MM.1S (cell line): ENCODE results near the gene SBSN.
A peak's percentile ranks its signal among the peaks of the same experiment; 100 is the strongest.
"Not testable (repeated sequence)": the region's sequence is repeated elsewhere in the genome, so short reads cannot be mapped to it uniquely, and the experiment has no call there.

ENCODE experiments used
- DNase-seq: peaks from one replicate; pipeline ENCODE4 v3.0.0-alpha.2; 2015
- H2AFZ ChIP-seq: fragments of 300-600 bp; sonication (generic); 2 replicates; pipeline ENCODE4 v1.6.0; 2016; ENCODE audit warnings: antibody characterized with exemption, low read length
- H3F3A ChIP-seq: fragments of 300-600 bp; sonication (generic); 2 replicates; pipeline ENCODE4 v1.6.1; 2016; ENCODE audit warnings: mild to moderate bottlenecking, antibody characterized with exemption, low read length, moderate library complexity, mixed read lengths; ENCODE audit not compliant: insufficient read depth
- H3K27ac ChIP-seq: fragments of 300-600 bp; sonication (generic); 2 replicates; pipeline ENCODE4 v1.5.1; 2016; ENCODE audit warnings: mild to moderate bottlenecking, low read length
- H3K27me3 ChIP-seq: fragments of 300-600 bp; sonication (generic); replicated peaks from 2 replicates; pipeline ENCODE4 v1.6.0; 2016; ENCODE audit warnings: low read length; ENCODE audit not compliant: insufficient read depth
- H3K36me3 ChIP-seq: fragments of 300-600 bp; sonication (generic); replicated peaks from 2 replicates; pipeline ENCODE4 v1.6.1; 2016; ENCODE audit warnings: mild to moderate bottlenecking, low read length, mixed read lengths; ENCODE audit not compliant: insufficient read depth
- H3K4me1 ChIP-seq: fragments of 300-600 bp; sonication (generic); 2 replicates; pipeline ENCODE4 v1.6.1; 2016; ENCODE audit warnings: low read length, mixed read lengths
- H3K4me2 ChIP-seq: fragments of 300-600 bp; sonication (generic); 2 replicates; pipeline ENCODE4 v1.6.0; 2016; ENCODE audit warnings: low read depth, low read length
- H3K4me3 ChIP-seq: fragments of 300-600 bp; sonication (generic); 2 replicates; pipeline ENCODE4 v1.5.1; 2016; ENCODE audit warnings: low read length, mixed read lengths
- H3K79me2 ChIP-seq: fragments of 300-600 bp; sonication (generic); 2 replicates; pipeline ENCODE4 v1.6.1; 2016; ENCODE audit warnings: mixed run types, low read length, mixed read lengths
- H3K9ac ChIP-seq: fragments of 300-600 bp; sonication (generic); 2 replicates; pipeline ENCODE4 v1.6.1; 2016; ENCODE audit warnings: low read length, mixed read lengths
- H3K9me2 ChIP-seq: fragments of 300-600 bp; sonication (generic); replicated peaks from 2 replicates; pipeline ENCODE4 v1.6.1; 2016; ENCODE audit warnings: mild to moderate bottlenecking, low read length, mixed read lengths; ENCODE audit not compliant: insufficient read depth
- H3K9me3 ChIP-seq: fragments of 300-600 bp; sonication (generic); replicated peaks from 2 replicates; pipeline ENCODE4 v1.6.1; 2016; ENCODE audit warnings: mild to moderate bottlenecking, low read length, mixed read lengths; ENCODE audit not compliant: insufficient read depth
- H4K20me1 ChIP-seq: fragments of 300-600 bp; sonication (generic); 2 replicates; pipeline ENCODE4 v1.6.1; 2016; ENCODE audit warnings: mild to moderate bottlenecking, low read length, moderate library complexity, mixed read lengths; ENCODE audit not compliant: insufficient read depth
- CTCF ChIP-seq: fragments of 300-600 bp; sonication (generic); IDR thresholded peaks from 2 replicates; pipeline ENCODE4 v1.5.1; 2016; ENCODE audit warnings: antibody characterized with exemption, low read length, mixed read lengths
- EZH2 ChIP-seq: fragments of 300-600 bp; sonication (generic); optimal IDR thresholded peaks from 2 replicates; pipeline ENCODE3; 2017; ENCODE audit warnings: low read depth, mild to moderate bottlenecking, antibody characterized with exemption, low read length, mixed read lengths
- EZH2phosphoT487 ChIP-seq: fragments of 300-600 bp; sonication (generic); IDR thresholded peaks from 2 replicates; pipeline ENCODE4 v1.6.1; 2018; ENCODE audit warnings: antibody characterized with exemption, low read length

SBSN gene

GRCh38 chr19:35478794-35479677 lies 49.1 kb downstream of the SBSN start:
- Histone ChIP-seq H3F3A (no peaks in the 10 kb centered on the region), H2AFZ (no peak overlapping the region), H3K9me2 (no peaks in the 10 kb centered on the region), H3K9ac (no peak overlapping the region), H4K20me1 (no peaks in the 10 kb centered on the region), H3K36me3 (no peaks in the 10 kb centered on the region), H3K4me2 (no peak overlapping the region), H3K9me3 (no peaks in the 10 kb centered on the region), H3K4me3 (no peak overlapping the region), H3K4me1 (no peaks in the 10 kb centered on the region), H3K27ac (no peak overlapping the region), H3K27me3 (peaks cover 16% of the 10 kb centered on the region), H3K79me2 (no peaks in the 10 kb centered on the region)
- TF ChIP-seq EZH2 (no peak), EZH2phosphoT487 (no peak), CTCF (no peak)
- DNase-seq, result no peak

GRCh38 chr19:35476149-35476548 lies 52.0 kb downstream of the SBSN start:
- Histone ChIP-seq H3F3A (no peaks in the 10 kb centered on the region), H3K9me3 (no peaks in the 10 kb centered on the region), H3K27ac (no peak overlapping the region), H3K9me2 (no peaks in the 10 kb centered on the region), H4K20me1 (no peaks in the 10 kb centered on the region), H3K36me3 (no peaks in the 10 kb centered on the region), H3K4me2 (no peak overlapping the region), H3K4me1 (no peaks in the 10 kb centered on the region), H3K79me2 (no peaks in the 10 kb centered on the region), H3K9ac (no peak overlapping the region), H2AFZ (no peak overlapping the region), H3K4me3 (no peak overlapping the region), H3K27me3 (peaks cover 5% of the 10 kb centered on the region)
- no peak for DNase-seq
- TF ChIP-seq CTCF (peak; percentile 26), EZH2phosphoT487 (no peak)

- not testable (repeated sequence) for H3K27me3 ChIP-seq, H3K79me2 ChIP-seq, H3F3A ChIP-seq, H3K9ac ChIP-seq, H3K4me1 ChIP-seq, H3K4me3 ChIP-seq, H3K4me2 ChIP-seq, H2AFZ ChIP-seq, H3K27ac ChIP-seq, H4K20me1 ChIP-seq, DNase-seq, H3K36me3 ChIP-seq, H3K9me2 ChIP-seq, H3K9me3 ChIP-seq
These were observed 53.5 kb downstream of the SBSN start for GRCh38 chr19:35474594-35474993.

- DNase-seq, result no peak
- H3K9ac ChIP-seq, result no peak overlapping the region
- TF ChIP-seq EZH2 (no peak), EZH2phosphoT487 (no peak), CTCF (no peak)
These were observed 54.0 kb downstream of the SBSN start for GRCh38 chr19:35474104-35474503.

More at GRCh38 chr19:35474104-35474503, 54.0 kb downstream of the SBSN start:
- Histone ChIP-seq H3K27ac (no peak overlapping the region), H3K4me1 (no peaks in the 10 kb centered on the region), H3K79me2 (no peaks in the 10 kb centered on the region), H3K9me3 (no peaks in the 10 kb centered on the region), H3K36me3 (no peaks in the 10 kb centered on the region), H4K20me1 (no peaks in the 10 kb centered on the region), H3F3A (no peaks in the 10 kb centered on the region), H3K27me3 (no peaks in the 10 kb centered on the region; the same call in 1 of the 2 replicates), H2AFZ (no peak overlapping the region), H3K4me2 (no peak overlapping the region), H3K4me3 (no peak overlapping the region), H3K9me2 (no peaks in the 10 kb centered on the region)
